ENCODE data around the gene HOXA3.

GRCh38 chr7:27132978-27133377 lies 19.4 kb downstream of the HOXA3 start:
- TF ChIP-seq, protein P1, sequence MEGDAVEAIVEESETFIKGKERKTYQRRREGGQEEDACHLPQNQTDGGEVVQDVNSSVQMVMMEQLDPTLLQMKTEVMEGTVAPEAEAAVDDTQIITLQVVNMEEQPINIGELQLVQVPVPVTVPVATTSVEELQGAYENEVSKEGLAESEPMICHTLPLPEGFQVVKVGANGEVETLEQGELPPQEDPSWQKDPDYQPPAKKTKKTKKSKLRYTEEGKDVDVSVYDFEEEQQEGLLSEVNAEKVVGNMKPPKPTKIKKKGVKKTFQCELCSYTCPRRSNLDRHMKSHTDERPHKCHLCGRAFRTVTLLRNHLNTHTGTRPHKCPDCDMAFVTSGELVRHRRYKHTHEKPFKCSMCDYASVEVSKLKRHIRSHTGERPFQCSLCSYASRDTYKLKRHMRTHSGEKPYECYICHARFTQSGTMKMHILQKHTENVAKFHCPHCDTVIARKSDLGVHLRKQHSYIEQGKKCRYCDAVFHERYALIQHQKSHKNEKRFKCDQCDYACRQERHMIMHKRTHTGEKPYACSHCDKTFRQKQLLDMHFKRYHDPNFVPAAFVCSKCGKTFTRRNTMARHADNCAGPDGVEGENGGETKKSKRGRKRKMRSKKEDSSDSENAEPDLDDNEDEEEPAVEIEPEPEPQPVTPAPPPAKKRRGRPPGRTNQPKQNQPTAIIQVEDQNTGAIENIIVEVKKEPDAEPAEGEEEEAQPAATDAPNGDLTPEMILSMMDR (conservative IDR thresholded peaks at IDR 0.05): no peak
- TF ChIP-seq ZFX (IDR thresholded peaks at IDR 0.05): no peak
